Esophagus squamous epithelium (tissue), 5 donors: ENCODE results near the gene FIGLA. TPM values are rescaled to one million over a fixed set of nuclear protein-coding genes. Genes with fewer than 3 reads are reported as not detected.
A peak's percentile ranks its signal among the peaks of the same experiment; 100 is the strongest.

Experiments
- DNase-seq: peaks from one replicate; lab custom pipeline; 2025; lab: John Stamatoyannopoulos, UW
- H3K27ac ChIP-seq, 4 donors: fragments of 200-600 bp; sonication (generic); one replicate each; pipeline ENCODE4 v1.5.1; 2016 to 2019; ENCODE audit warnings: mild to moderate bottlenecking in 1 of 4
- H3K27me3 ChIP-seq, 4 donors: fragments of 200-600 bp; sonication (generic); 1 replicate in 3 of 4; 2 replicates in 1 of 4; pipeline versions ENCODE4 v1.5.1 to v1.6.0; 2017 to 2021; ENCODE audit warnings: antibody characterized with exemption in 1 of 4
- H3K36me3 ChIP-seq, 3 donors: fragments of 200-600 bp; sonication (generic); one replicate each; pipeline ENCODE4 v1.5.1; 2016 to 2019
- H3K4me1 ChIP-seq, 3 donors: fragments of 200-600 bp; sonication (generic); one replicate each; pipeline ENCODE4 v1.5.1; 2017 to 2019
- H3K4me3 ChIP-seq, 4 donors: fragments of 200-600 bp; sonication (generic); 1 replicate in 3 of 4; 2 replicates in 1 of 4; pipeline ENCODE4 v1.5.1; 2016 to 2019; ENCODE audit warnings: mild to moderate bottlenecking in 2 of 4, moderate library complexity in 1 of 4
- H3K9me3 ChIP-seq, 3 donors: fragments of 200-600 bp; sonication (generic); one replicate each; pipeline ENCODE4 v1.5.1; 2016 to 2019
- CTCF ChIP-seq, 6 experiments: fragments of 450-650 bp in 4 of 6; fragments of 200-600 bp in 2 of 6; sonication (generic) in 2 of 6; IDR thresholded peaks; one replicate each; pipeline ENCODE4 v1.5.1; 2016 to 2019; ENCODE audit warnings: antibody characterized with exemption in 6 of 6, mild to moderate bottlenecking in 4 of 6, moderate library complexity in 4 of 6
- POLR2A ChIP-seq, 4 donors: fragments of 450-650 bp; IDR thresholded peaks; one replicate each; pipeline ENCODE4 v1.6.1; 2017; ENCODE audit warnings: antibody characterized with exemption in 4 of 4, mild to moderate bottlenecking in 4 of 4, moderate library complexity in 3 of 4
- WGBS, 2 donors: methylation state at CpG; one replicate each; pipeline ENCODE4 v1.1.5; 2018; 5-methylcytosine and 5-hydroxymethylcytosine counted together
- intact Hi-C: fragments of 100-400 bp; cut with DNase I; formaldehyde crosslinking; loops from one replicate; pipeline ENCODE4 v1.15.0; 2022
- total RNA-seq, 4 donors: library from RNA; depleted of rRNA; stranded (reverse); fragments of >200 nt; gene quantifications; one replicate each; pipeline ENCODE4 v1.1.0, GENCODE V29; 2016
- donor health status: DM: yes; HTN: yes; CAD: no.

Gene FIGLA, protein sequence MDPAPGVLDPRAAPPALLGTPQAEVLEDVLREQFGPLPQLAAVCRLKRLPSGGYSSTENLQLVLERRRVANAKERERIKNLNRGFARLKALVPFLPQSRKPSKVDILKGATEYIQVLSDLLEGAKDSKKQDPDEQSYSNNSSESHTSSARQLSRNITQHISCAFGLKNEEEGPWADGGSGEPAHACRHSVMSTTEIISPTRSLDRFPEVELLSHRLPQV
- total RNA-seq: not detected

- H3K4me3 ChIP-seq: peak within 1 kb of the TSS in 3 of 4 donors; percentile 13 to 58 (median 34)
- intact Hi-C loops: no loop called here
- H3K9me3 ChIP-seq: no peaks in the 10 kb centered on the region
- no peak for TF ChIP-seq POLR2A (IDR thresholded peaks at IDR 0.05)
- TF ChIP-seq CTCF (IDR thresholded peaks at IDR 0.05): no peak
- no peak within 1 kb of the TSS for H3K27ac ChIP-seq
- H3K36me3 ChIP-seq: no peaks in the 10 kb centered on the region
- no peak for DNase-seq
- peaks cover 8 to 16% (median 10%) of the 10 kb centered on the region in 3 donors for H3K4me1 ChIP-seq
- peaks cover 4 to 93% (median 13%) of the 10 kb centered on the region in 4 donors for H3K27me3 ChIP-seq
- WGBS, 2 donors: 0 to 40% methylated on average over 1 of the region's 69 CpGs
Observed at GRCh38 chr2:70790136-70790828, at the start of gene FIGLA. TSS of gene FIGLA (minus strand) at chr2:70790643. CDS start at chr2:70790638, 5 bp downstream.

DNA sequence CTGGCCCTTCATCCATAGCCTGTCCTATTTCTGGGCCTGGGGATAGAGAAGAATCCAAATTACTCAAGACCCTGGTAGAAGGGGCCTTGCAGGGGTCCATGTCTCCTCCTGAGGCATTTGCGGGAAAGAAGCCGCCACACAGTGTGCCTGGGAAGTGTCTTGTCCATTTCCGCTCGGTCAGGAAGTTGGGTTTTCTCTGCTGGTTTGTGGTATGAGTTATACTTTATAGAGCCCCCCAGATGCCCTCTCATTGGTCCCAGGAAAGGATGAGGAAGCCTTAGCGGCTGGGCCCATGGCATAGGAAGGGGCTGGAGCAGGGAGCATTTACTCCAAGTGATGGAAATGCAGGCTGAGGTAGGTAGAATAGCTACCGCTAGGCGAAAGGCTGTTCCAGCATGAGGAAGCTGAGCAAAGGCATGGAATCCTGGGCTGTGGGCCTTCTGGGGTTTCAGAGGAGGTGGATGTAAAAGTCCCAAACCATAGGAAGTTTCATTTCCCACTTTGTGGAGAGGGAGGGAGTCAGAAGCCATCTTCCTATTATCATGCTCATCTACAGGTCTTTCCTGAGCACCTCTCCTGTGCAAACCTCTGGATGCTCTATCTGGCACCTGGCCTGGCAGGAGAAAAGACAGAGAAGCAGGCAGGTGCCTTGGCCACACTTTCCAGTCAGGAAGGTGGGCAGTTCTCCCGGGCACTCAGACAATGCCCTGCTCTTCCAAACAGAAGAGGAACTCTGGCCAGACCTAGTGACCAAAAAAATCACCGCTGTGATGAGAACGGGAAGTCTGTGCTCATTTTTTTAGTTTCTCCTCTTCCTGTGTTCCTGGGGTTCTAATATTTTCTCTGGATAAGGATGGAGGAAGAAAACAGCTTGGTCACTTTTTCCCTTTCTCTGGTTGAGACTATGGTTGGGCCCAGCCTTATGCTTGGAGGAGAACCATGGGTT lies 47.8 kb upstream of the FIGLA start:
- Histone ChIP-seq H3K36me3 (no peaks in the 10 kb centered on the region), H3K27ac (no peak overlapping the region), H3K27me3 (peaks cover 0 to 39% (median 0%) of the 10 kb centered on the region in 4 donors), H3K9me3 (no peaks in the 10 kb centered on the region), H3K4me3 (no peak overlapping the region), H3K4me1 (no peaks in the 10 kb centered on the region)
- no peak for DNase-seq
- intact Hi-C loops: no loop called here
- 77 to 83% methylated on average over 9 to 10 of the region's 10 CpGs for WGBS, 2 donors
- TF ChIP-seq POLR2A (IDR thresholded peaks at IDR 0.05) (no peak), CTCF (IDR thresholded peaks at IDR 0.05) (no peak)

DNA sequence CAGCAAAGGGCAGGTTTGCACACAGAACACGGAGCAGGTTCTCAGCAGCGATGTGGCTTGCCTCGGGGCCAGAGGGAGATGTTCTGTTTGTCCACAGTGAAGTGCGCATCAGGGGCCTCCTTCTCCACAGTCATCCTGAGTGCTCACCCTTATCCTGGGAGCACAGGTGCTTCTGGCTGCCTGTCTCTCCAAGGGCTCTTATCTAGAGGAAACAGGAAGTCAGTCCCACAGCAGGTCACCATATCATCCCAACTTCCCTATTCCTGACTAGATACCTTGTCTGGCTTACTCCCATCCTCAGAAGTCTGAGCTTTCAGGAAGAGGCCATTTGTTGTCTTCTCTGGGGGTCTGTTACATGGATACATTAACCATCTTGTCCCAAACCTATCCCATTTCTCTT lies 45.2 kb upstream of the FIGLA start, which contains the start of gene CD207:
Gene CD207 (minus strand): TSS at position 174 of the 400 bp plus-strand sequence. CDS start 40 bp downstream, at position 134.
- Histone ChIP-seq H3K4me3 (no peak within 1 kb of the TSS), H3K9me3 (no peaks in the 10 kb centered on the region), H3K27me3 (peaks cover 0 to 31% (median 0%) of the 10 kb centered on the region in 4 donors), H3K4me1 (no peaks in the 10 kb centered on the region), H3K27ac (no peak within 1 kb of the TSS), H3K36me3 (no peaks in the 10 kb centered on the region)
- no peak for DNase-seq
- 90 to 94% methylated on average over 4 of the region's 4 CpGs for WGBS, 2 donors
- intact Hi-C loops: no loop called here
- TF ChIP-seq CTCF (IDR thresholded peaks at IDR 0.05) (no peak), POLR2A (IDR thresholded peaks at IDR 0.05) (no peak)

GRCh38 chr2:70834881-70835280 lies 44.4 kb upstream of the FIGLA start:
- Histone ChIP-seq H3K27ac (no peak overlapping the region), H3K36me3 (no peaks in the 10 kb centered on the region), H3K27me3 (peaks cover 0 to 35% (median 0%) of the 10 kb centered on the region in 4 donors), H3K4me1 (no peaks in the 10 kb centered on the region), H3K9me3 (no peaks in the 10 kb centered on the region), H3K4me3 (no peak overlapping the region)
- intact Hi-C loops: no loop called here
- no peak for DNase-seq
- no peak for TF ChIP-seq POLR2A (IDR thresholded peaks at IDR 0.05)
- no peak for TF ChIP-seq CTCF (IDR thresholded peaks at IDR 0.05)
- WGBS, 2 donors: 58 to 70% methylated on average over 4 of the region's 4 CpGs
